Progenitor cell of endocrine pancreas (in vitro differentiated cells): ENCODE measurements around the gene PLEKHM1. TPM values are rescaled to one million over a fixed set of nuclear protein-coding genes. Genes with fewer than 3 reads are reported as not detected.
"Not testable (repeated sequence)": the region's sequence is repeated elsewhere in the genome, so short reads cannot be mapped to it uniquely, and the experiment has no call there.

ENCODE experiments used
- DNase-seq: peaks from one replicate; pipeline ENCODE4 v3.0.0; 2021; ENCODE audit warnings: low spot score; ENCODE audit not compliant: unreplicated experiment
- H3K27ac Mint-ChIP-seq: 2 replicates; pipeline ENCODE4 v1.8.0; 2021; ENCODE audit warnings: mild to moderate bottlenecking, moderate library complexity, mixed read lengths
- H3K27me3 Mint-ChIP-seq: 2 replicates; pipeline ENCODE4 v1.8.0; 2021; ENCODE audit warnings: mixed read lengths
- H3K36me3 Mint-ChIP-seq: 2 replicates; pipeline ENCODE4 v1.8.0; 2022; ENCODE audit warnings: mixed read lengths; ENCODE audit not compliant: insufficient read depth
- H3K4me1 Mint-ChIP-seq: 2 replicates; pipeline ENCODE4 v1.8.0; 2021; ENCODE audit warnings: low read depth, mixed read lengths
- H3K4me3 Mint-ChIP-seq: 2 replicates; pipeline ENCODE4 v1.8.0; 2021; ENCODE audit warnings: low read depth, mild to moderate bottlenecking, moderate library complexity, mixed read lengths
- H3K9me3 Mint-ChIP-seq: 2 replicates; pipeline ENCODE4 v1.8.0; 2021; ENCODE audit warnings: low read depth, mixed read lengths
- CTCF ChIP-seq: fragments of 200-600 bp; sonication (generic); IDR thresholded peaks from one replicate; pipeline ENCODE4 v1.5.0; 2021; ENCODE audit warnings: antibody characterized with exemption, mild to moderate bottlenecking; ENCODE audit not compliant: unreplicated experiment
- long read RNA-seq: library from polyadenylated mRNA; unstranded; transcript quantifications from one replicate; pipeline ENCODE4 v2.0.0, GENCODE V29; 2020
- total RNA-seq: library from RNA; stranded (reverse); gene quantifications from 2 replicates; pipeline ENCODE4 v1.2.1, GENCODE V29; 2021

Gene PLEKHM1
- total RNA-seq: 30.1 and 34.5 TPM in 2 replicates
- long read RNA-seq, partial matches to known transcripts: 1 of 2 reads
- long read RNA-seq, other reads (novel, unspliced or antisense): 1 of 2 reads

GRCh38 chr17:45490615-45491433 lies at the start of gene PLEKHM1:
Gene PLEKHM1 (minus strand): TSS chr17:45490721. CDS start chr17:45482484, 8,237 bp downstream.
- peak within 1 kb of the TSS; percentile 84 for H3K4me3 Mint-ChIP-seq
- H3K36me3 Mint-ChIP-seq, H3K4me1 Mint-ChIP-seq, H3K9me3 Mint-ChIP-seq, H3K27me3 Mint-ChIP-seq: not testable (repeated sequence)
- H3K27ac Mint-ChIP-seq: peak within 1 kb of the TSS; percentile 90
- DNase-seq: peak; percentile 64

DNA sequence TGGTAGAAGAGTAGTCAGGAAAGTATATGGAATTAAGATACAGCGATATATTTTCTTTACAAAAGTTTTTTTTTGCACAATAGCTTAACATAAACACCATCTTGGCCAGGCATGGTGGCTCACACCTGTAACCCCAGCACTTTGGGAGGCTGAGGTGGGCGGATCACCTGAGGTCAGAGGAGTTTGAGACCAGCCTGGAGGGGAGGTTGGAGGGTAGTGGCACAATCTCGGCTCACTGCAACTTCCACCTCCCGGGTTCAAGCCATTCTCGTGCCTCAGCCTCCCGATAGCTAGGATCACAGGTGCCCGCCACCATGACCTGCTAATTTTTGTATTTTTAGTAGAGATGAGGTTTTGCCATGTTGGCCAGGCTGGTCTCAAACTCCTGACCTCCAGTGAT lies 47.6 kb upstream of the PLEKHM1 start:
- H3K4me3 Mint-ChIP-seq, H3K27ac Mint-ChIP-seq, H3K9me3 Mint-ChIP-seq, H3K4me1 Mint-ChIP-seq, DNase-seq, H3K36me3 Mint-ChIP-seq, H3K27me3 Mint-ChIP-seq: not testable (repeated sequence)

DNA sequence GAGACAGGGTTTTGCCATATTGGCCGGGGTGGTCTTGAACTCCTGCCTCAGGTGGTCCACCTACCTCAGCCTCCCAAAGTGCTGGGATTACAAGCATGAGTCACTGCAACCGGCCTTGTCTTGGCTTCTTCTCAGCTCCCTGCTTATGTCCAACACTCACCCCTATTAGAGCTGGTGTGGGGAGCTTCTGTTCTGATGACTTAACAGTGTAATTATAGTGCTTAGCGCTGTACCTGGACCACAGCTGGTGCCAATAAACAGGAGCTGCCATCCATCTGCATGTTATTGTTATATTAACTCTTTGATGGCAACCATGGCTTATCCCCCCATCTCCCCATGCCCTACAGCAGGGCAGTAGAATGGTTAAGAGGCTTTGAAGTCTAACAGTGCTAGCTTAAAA lies 15.6 kb upstream of the PLEKHM1 start:
- H3K4me3 Mint-ChIP-seq, H3K9me3 Mint-ChIP-seq, H3K27me3 Mint-ChIP-seq, DNase-seq, H3K36me3 Mint-ChIP-seq, H3K4me1 Mint-ChIP-seq, H3K27ac Mint-ChIP-seq: not testable (repeated sequence)

GRCh38 chr17:45505183-45505582 lies 14.7 kb upstream of the PLEKHM1 start:
- DNase-seq, H3K9me3 Mint-ChIP-seq, H3K36me3 Mint-ChIP-seq, H3K27me3 Mint-ChIP-seq, H3K4me1 Mint-ChIP-seq, H3K4me3 Mint-ChIP-seq, H3K27ac Mint-ChIP-seq: not testable (repeated sequence)

DNA sequence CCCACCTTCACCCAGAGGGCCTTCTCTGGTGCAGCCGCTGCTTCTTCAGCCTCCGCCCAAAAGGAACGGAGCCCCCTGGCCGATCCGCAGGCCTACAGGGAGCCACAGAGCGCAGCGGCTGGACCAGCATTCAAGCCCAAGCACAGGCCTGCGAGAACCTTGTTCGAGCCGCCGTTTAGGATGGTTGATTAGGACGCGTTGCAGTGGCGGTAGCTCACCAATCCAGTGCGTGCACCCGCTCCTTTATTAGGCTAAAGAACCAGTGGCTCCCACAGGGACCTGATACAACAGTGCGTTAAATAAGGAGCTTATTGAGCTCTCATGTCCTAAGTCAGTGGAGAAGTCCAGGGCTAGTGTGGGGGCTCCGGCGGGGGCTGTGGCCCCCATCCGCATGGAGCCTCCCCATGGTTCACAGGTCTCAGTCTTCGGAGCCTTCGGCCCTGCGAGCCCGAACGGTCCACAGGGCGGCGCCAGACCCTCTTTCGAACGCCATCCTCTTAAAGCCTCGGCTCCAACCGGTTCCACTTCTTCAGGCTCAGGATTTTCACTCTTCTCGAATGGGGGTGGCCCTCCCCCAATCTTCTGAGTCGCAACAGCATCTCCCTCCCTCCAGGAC lies 10.7 kb upstream of the PLEKHM1 start:
- not testable (repeated sequence) for DNase-seq, H3K4me1 Mint-ChIP-seq, H3K36me3 Mint-ChIP-seq

GRCh38 chr17:45500478-45500877 lies 10.0 kb upstream of the PLEKHM1 start:
- H3K4me1 Mint-ChIP-seq, H3K27me3 Mint-ChIP-seq, H3K36me3 Mint-ChIP-seq, H3K4me3 Mint-ChIP-seq, H3K27ac Mint-ChIP-seq, H3K9me3 Mint-ChIP-seq, DNase-seq: not testable (repeated sequence)

More for the DNA sequence above, 10.7 kb upstream of the PLEKHM1 start:
- TF ChIP-seq CTCF: peak; percentile 27
- not testable (repeated sequence) for H3K4me3 Mint-ChIP-seq, H3K27me3 Mint-ChIP-seq, H3K27ac Mint-ChIP-seq, H3K9me3 Mint-ChIP-seq

DNA sequence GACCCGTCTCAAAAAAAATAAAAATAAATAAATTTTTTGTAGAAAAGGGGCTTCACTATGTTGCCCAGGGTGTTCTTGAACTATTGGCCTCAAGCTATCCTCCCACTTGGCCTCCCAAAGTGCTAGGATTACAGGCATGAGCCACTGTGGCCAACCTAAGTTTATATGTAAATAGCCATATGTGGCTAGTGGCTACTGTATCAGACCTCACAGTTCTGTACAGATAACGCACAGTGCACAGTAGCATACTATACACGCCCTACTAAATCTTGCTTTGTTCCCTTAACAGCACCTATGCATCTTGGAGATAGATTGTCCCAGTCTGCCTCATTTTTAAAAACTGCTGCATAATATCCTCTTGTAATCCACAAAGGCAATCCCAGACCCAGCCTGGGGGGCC lies 8.7 kb upstream of the PLEKHM1 start:
- H3K4me3 Mint-ChIP-seq, DNase-seq, H3K36me3 Mint-ChIP-seq, H3K27ac Mint-ChIP-seq, H3K27me3 Mint-ChIP-seq, H3K9me3 Mint-ChIP-seq, H3K4me1 Mint-ChIP-seq: not testable (repeated sequence)

- H3K4me3 Mint-ChIP-seq, H3K27ac Mint-ChIP-seq, H3K27me3 Mint-ChIP-seq, DNase-seq, H3K4me1 Mint-ChIP-seq, H3K36me3 Mint-ChIP-seq, H3K9me3 Mint-ChIP-seq: not testable (repeated sequence)
Observed at GRCh38 chr17:45498377-45498776, 7.9 kb upstream of the PLEKHM1 start.

GRCh38 chr17:45497449-45497848 lies 6.9 kb upstream of the PLEKHM1 start:
- H3K9me3 Mint-ChIP-seq, H3K4me1 Mint-ChIP-seq: not testable (repeated sequence)

DNA sequence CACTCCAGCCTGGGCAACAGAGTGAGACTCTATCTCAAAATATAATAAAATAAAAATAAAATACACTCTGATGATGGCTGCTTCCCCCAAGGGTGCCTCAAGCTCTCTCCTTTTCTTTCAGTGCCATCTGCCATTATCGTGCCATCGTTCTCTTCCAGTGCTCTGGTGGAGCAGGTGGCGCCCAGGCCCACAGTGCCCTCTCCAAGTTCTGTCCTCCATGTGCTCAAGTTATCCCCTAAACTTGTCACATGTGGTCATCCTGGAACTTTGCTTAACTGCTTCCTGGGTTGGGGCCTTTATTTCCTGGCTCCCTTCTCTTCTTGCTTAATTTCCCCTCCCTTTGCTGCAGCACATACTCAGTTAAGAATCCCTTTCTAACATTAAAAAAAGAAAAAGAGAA lies 6.0 kb upstream of the PLEKHM1 start:
- not testable (repeated sequence) for H3K4me1 Mint-ChIP-seq

More at GRCh38 chr17:45497449-45497848, 6.9 kb upstream of the PLEKHM1 start:
- H3K36me3 Mint-ChIP-seq, H3K27me3 Mint-ChIP-seq, H3K4me3 Mint-ChIP-seq, H3K27ac Mint-ChIP-seq, DNase-seq: not testable (repeated sequence)

DNA sequence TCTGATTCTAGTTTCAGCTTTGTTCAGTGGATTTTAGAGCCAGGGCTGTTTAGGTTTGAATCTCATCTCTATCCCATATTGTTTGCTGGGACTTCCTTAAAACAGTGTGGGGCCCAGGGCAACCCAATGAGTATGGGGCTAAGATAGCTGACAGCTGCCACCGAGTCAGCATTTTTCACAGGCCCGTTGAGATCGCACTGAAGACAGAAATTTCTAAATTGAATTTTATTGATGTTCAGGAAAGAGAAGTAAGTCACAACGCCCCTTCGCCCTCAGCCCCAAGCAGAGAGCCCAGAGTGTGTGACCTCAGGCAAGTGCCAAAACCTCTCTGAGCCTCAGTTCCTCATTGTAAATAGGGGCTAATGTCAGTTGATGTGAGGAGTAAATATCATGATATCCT lies 4.0 kb upstream of the PLEKHM1 start:
- not testable (repeated sequence) for H3K27ac Mint-ChIP-seq, H3K36me3 Mint-ChIP-seq, DNase-seq, H3K4me3 Mint-ChIP-seq, H3K4me1 Mint-ChIP-seq, H3K9me3 Mint-ChIP-seq, H3K27me3 Mint-ChIP-seq

More for the DNA sequence above, 6.0 kb upstream of the PLEKHM1 start:
- DNase-seq, H3K4me3 Mint-ChIP-seq, H3K27me3 Mint-ChIP-seq, H3K9me3 Mint-ChIP-seq, H3K36me3 Mint-ChIP-seq, H3K27ac Mint-ChIP-seq: not testable (repeated sequence)

GRCh38 chr17:45492156-45492555 lies 1.6 kb upstream of the PLEKHM1 start:
- not testable (repeated sequence) for DNase-seq, H3K36me3 Mint-ChIP-seq, H3K27ac Mint-ChIP-seq, H3K4me3 Mint-ChIP-seq, H3K9me3 Mint-ChIP-seq, H3K27me3 Mint-ChIP-seq, H3K4me1 Mint-ChIP-seq
